Frontal cortex (tissue), 4 donors: ENCODE data around the gene TACR1. TPM values are rescaled to one million over a fixed set of nuclear protein-coding genes. Genes with fewer than 3 reads are reported as not detected.
"Not testable (repeated sequence)": the region's sequence is repeated elsewhere in the genome, so short reads cannot be mapped to it uniquely, and the experiment has no call there.

Source experiments
- DNase-seq, 2 donors: peaks; one replicate each; pipeline ENCODE4 v3.0.0; 2012; ENCODE audit warnings: low spot score in 2 of 2
- FAIRE-seq: peaks from 2 replicates; lab custom pipeline; 2012; peaks lifted over from hg19 to GRCh38; lab: Jason Lieb, UNC
- total RNA-seq: library from RNA; depleted of rRNA; stranded (reverse); fragments of >200 nt; gene quantifications from one replicate; pipeline ENCODE4 v1.2.3, GENCODE V29; 2014
- donor health status: control.
- donor health status: control.
- donor health status: control.

The TACR1 gene
- total RNA-seq, 1 donor from 2014 or later, result 1.2 TPM

DNA sequence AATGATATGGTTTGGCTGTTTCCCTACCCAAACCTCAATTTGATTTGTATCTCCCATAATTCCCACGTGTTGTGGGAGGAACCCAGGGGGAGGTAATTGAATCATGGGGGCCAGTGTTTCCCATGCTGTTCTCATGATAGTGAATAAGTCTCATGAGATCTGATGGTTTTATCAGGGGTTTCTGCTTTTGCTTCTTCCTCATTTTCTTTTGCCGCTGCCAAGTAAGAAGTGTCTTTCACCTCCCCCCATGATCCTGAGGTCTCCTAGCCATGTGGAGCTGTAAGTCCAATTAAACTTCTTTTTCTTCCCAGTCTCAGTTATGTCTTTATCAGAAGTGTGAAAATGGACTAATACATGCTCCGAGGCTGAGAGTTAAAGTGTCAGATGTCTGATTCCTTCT, 47.1 kb downstream of the TACR1 start:
- DNase-seq, FAIRE-seq: not testable (repeated sequence)

DNA sequence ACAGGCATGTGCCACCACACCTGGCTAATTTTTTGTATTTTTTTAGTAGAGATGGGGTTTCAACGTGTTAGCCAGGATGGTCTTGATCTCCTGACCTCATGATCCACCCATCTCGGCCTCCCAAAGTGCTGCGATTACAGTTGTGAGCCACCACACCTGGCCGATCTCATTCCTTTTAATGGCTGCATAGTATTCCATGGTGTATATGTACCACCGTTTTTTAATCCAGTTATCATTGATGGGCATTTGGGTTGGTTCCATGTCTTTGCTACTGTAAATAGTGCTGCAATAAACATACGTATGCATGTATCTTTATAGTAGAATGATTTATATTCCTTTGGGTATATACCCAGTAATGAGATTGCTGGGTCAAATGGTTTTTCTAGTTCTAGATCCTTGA, 51.4 kb downstream of the TACR1 start:
- not testable (repeated sequence) for FAIRE-seq, DNase-seq

DNA sequence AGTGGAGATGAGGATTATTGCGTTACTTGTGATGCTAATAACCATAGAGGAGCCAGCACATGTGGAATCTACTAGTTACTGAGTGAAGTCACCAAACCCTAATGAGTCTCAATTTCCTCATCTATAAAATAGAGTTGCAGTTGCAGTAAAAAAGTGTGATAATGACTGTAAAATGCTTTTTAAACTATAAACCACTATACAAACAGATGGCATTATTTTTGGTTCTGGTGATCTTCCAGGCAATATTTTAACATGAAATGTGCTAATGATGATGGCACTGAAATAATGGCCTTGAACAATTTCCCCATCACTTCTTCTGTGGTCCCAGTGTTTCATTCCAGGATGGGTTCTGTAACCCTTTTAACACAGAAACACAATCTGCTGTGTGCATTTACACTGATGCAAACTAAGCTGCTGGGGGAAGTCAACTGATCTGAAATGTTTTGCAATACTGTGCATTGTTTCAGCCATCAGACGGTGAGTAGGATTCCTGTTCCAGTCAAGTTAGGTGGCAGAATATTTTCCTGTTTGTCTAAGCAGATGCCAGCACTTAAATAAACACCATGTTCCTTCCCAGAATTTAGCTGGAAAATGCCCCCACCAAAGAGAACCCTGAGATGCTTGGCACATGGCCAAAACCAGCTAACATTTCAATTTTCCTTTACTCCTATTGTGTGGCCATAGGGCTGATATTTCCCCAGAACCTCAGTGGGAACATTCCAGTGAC, 52.6 kb downstream of the TACR1 start:
- DNase-seq (no peak), FAIRE-seq (no peak)

DNA sequence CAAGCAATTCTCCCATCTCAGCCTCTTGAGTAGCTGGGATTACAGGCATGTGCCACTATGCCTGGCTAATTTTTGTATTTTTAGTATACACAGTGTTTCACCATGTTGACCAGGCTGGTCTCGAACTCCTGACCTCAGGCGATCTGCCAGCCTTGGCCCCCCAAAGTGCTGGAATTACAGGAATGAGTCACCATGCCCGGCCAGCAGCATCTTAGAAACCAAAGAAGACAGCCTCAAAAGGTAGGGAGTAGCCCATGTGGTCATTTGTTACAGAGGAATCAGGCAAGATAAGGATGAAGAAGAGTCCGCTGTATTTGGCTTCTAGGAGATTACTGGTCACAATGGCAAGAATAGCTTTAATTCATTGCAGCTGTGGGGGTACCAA, 53.1 kb downstream of the TACR1 start:
- DNase-seq, FAIRE-seq: not testable (repeated sequence)

DNA sequence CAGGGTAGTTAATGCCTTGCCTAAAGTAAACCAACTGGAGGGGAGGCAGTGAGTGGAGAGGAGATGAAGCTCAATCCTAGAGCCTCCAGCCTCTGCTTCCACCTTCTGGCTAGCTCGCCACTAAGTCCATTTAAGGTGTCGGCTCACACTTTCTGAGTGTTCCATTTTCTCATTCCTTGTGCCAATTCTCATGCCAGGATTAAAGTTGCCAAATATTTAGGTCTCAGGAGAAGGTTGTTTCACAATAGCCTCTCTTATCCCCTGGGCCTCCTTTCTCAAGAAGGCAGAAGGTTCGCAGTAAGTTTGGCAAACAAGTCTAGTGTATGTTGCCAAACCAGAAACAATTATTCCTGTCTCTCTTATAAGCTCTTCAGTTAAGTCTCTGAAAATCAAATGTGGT, 57.2 kb downstream of the TACR1 start:
- FAIRE-seq (no peak), DNase-seq (no peak)

DNA sequence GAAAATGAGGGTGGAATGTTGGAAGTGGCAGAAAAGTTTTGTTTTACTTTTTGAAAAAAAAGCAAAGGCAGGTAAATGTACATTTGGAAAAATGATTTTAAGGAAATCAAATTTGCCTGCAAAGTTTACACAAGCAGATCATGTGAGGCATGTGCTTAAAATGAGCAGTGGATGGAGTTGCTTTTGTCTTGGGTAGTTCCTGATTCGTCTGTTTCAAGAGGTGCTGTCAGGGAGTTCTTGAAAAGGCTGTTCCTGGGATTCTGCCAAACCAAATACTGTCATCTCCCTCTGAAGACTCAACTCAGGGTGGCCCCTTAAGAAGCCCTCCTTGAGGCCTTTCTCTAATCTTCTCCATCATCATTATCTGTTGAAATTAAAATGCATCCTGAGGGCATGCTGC, 59.0 kb downstream of the TACR1 start:
- DNase-seq, result no peak
- no peak for FAIRE-seq

DNA sequence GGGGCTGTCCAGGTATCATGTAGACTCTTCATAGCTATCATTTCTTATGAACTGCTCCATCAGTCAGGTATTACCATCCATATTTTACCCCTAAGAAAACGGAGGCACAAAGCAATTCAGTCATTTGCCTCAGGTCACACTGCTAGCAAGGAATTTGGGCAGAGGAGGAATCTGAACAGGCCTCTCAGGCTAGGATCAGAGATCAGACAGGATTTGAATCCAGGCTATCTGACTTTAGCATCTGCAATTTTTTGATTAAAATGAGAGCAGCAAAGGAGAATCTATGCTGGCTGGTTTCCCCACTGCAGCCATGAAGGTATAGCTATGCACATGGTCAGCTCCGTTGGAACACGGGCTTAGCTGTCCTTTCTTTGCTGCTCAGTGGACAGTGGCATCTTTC, 60.1 kb downstream of the TACR1 start:
- DNase-seq (no peak), FAIRE-seq (no peak)

DNA sequence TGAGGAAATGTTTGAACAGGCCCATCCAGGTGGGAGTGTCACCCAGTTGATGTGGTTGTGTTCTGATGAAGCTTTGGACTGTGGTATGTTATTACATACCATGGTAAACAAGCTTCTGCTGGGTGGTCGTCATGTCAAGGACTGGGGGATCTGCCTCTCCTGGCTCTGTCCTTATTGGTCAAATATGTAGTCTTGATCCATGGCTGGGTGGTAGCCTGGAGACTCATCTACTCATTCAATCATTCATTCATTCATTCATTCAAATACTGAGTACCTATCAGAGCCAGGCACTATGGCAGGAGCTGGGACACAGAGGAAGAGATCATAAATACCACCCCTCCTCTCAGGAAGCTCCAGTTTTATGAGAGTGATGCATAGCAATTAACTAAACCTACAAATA, 60.8 kb downstream of the TACR1 start:
- no peak for DNase-seq
- no peak for FAIRE-seq

DNA sequence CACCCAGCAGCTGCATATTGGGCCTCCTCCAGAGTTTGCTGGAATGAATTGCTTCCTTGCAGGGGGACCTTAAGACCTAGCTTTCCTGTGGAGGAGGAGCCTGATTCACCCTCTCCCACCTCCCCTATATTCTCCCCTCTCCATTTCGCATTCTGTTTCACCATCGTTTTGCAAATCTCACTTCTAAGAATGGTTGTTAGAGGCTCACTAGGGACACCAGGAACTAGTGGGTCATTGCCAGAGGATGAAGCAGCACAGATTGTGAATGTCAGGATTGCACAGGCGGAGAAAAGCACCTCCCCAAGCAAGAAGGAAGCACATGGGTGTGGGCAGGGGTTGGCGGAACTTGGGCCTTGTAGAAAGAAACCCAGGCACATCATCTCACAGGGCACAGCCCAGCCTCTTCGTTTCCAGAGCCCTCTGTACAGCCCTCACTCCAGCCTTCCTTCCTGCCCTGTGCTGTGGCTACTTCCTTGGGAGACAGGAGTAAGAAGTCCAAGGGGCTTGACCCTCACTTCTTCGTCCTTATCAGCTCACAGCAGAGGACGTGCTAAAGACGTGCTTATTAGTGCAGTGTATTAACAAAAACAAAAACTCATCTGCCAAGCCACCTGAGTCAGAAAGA, 63.4 kb downstream of the TACR1 start:
- DNase-seq, result no peak
- FAIRE-seq, result no peak

DNA sequence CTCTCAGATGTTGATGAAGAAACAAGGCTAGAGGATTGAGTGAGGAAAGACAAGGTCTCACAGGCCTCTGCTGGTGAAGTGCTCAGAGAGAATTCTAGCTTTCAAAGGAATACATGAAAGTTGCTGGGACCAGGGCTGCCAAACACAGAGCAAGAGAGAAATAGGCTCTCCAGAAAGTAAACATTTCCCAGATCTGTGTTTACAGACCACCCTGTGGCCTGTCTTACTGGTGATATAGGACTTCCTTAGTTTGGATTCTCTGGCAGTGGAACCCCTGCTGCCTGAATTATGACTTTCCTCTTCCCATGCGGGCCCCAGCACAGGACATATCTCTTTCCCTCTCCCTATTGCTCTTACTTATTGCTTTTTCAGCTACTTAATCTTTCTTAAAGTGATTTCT, 64.5 kb downstream of the TACR1 start:
- no peak for FAIRE-seq
- DNase-seq, result no peak

DNA sequence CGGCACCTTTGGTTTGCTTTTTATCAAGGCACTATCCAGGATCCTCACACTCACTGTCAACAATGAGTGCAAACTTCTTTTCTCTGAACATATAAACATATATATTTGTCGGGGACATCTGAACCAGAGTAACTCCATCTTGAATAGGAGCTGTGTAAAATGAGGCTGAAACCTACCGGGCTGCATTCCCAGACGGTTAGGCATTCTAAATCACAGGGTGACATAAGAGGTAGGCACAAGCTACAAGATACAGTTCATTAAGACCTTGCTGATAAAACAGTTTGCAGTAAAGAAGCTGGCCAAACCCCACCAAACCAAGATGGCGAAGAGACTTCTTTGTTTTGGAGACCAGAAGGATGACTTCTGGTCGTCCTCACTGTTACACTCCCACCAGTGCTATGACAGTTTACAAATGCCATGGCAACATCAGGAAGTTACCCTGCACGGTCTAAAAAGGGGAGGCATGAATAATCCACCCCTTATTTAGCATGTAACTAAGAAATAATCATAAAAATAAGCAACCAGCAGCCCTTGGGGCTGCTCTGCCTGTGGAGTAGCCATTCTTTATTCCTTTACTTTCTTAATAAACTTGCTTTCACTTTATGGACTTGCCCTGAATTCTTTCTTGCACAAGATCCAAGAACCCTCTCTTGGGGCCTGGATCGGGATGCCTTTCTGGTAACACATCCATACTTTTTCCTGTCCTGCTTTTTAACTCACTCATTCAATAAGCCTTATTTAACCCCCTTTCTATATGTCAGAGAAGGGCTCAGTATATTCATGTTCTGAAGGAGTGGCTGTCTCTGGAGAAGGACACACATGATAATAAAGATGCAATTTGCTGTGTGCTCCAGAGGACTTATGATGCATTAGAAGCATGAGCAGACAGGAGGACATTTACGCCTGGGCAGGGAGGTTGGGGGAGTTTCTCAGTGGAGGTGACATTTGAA, 65.4 kb downstream of the TACR1 start:
- DNase-seq (no peak), FAIRE-seq (no peak)

DNA sequence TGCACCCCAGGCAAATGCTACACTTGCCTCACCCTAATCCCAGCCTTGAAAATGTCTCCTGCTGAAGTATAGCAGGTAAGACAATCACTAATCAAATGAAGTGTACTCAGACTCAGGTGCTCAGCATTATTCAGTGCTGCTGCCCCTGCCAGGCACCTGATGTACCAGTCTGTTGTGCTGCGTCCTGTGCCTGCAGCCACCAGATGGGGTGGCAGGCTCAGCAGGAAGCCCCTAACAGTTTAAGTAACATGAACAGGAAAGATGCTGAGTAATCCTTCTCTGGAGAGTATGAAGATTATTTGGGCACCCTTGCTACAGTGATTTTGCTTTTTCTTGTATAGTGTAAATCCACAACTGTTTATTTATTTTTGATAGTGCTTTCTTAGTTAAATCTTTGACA, 69.1 kb downstream of the TACR1 start:
- FAIRE-seq, result no peak
- DNase-seq, result no peak

DNA sequence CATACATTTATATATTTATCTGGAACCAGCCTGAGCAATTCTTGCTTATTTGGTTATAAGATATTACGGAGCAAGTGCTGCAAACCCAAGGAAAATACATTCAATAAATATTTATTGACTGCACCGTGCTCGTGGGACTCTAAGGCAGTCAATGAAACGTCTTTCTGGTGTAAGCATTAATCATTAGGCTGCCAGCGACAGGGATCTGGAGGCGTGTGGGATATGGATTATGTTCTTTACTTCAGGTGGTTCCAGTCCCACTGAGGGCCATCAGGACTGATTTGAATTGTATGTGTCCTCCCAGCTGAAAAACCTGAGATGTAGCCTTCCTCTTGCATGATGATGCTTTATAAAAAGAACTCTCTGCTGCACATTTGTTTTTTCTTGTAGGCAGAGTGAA, 75.4 kb downstream of the TACR1 start:
- no peak for DNase-seq
- no peak for FAIRE-seq

DNA sequence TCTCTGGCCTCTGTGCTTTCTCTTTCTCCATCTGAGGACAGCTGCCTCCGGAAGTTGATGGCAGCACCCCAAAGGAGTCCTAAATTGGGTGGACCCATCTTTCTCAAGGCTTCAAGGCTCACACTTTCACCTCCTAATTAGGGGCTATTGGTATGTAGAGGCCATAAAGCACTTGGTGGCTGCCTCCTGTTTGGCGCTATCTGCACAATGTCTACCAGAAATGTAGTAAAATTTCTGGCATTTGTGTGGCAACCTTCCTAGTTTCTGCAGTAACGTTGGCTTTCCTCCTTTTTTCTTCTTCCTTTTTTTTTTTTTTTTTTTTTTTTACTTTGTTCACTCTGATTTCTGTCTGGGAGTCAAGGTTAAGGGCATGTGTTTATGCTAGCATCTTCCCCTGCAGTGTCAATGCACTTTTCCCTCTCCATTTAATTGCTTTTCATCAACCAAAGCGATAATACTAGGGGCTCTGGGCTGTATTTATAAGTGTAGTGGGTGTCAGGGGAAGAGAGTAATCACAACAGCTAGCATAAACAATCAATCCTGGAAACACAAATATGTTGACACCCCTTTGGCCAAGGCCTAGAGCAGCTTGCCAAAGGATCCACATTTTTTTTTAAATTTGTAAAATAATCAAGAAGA, 86.0 kb downstream of the TACR1 start:
- FAIRE-seq (no peak), DNase-seq (no peak)

DNA sequence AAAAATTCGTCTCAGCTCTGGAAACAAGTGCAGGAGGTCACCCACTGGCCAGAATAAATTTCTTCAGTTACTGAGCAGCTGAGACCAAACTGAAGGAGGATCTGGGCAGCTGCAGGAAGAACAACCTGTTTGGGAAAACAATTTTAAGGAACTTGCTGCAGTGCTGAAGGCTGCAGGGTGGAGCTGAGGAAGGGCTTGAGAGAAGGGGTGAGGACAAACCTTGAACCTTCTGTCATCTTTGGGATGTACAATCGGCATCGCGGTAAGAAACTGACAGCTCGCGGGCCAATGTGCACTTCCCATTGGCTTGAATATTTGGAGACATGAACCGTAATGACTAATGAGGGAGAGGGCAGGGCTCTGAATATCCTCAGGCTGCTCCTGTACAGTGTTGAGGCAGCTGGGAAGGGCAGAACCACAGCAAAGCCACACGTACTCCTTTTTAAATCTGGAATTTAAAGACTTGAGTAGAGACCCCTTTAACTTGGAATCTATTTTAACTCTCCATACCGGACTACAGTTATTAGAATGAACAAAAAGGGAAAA, 90.3 kb downstream of the TACR1 start:
- DNase-seq, result no peak
- FAIRE-seq, result no peak

DNA sequence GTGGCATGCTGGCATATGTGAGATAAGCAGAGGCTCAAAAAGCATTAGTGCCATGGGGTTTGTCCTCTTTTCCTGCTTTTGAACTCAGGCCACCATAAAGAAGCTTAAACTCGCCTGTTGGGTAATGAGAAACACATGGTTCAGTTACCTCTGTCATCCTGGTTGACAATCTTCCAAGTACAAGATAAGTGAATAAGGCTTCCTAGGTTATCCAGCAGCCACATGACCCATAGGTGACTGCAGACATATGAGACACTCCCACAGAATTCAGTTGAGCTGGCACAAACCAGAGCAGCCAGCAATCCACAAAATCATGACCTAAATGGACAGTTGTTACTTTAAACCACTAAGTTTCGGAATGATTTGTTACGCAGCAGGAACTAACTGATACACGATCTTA, 97.3 kb downstream of the TACR1 start:
- no peak for FAIRE-seq

DNA sequence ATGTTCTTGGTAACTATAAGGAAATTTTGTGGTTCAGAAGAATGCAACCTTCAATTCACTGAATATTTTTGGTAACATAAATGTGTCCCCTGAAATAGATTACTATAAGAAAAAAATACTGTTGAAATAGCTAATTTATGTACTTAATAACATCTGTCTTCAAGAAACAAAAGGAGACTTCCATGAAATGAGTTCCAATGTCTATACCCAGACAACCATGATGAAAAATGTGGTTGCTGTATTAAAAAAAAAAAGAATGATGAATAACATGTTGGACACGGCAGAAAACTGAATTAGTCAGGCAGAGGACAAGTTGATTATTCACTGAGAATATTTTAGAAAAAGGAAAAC, 98.5 kb downstream of the TACR1 start:
- DNase-seq, result no peak

More for the DNA sequence above, 97.3 kb downstream of the TACR1 start:
- no peak for DNase-seq

DNA sequence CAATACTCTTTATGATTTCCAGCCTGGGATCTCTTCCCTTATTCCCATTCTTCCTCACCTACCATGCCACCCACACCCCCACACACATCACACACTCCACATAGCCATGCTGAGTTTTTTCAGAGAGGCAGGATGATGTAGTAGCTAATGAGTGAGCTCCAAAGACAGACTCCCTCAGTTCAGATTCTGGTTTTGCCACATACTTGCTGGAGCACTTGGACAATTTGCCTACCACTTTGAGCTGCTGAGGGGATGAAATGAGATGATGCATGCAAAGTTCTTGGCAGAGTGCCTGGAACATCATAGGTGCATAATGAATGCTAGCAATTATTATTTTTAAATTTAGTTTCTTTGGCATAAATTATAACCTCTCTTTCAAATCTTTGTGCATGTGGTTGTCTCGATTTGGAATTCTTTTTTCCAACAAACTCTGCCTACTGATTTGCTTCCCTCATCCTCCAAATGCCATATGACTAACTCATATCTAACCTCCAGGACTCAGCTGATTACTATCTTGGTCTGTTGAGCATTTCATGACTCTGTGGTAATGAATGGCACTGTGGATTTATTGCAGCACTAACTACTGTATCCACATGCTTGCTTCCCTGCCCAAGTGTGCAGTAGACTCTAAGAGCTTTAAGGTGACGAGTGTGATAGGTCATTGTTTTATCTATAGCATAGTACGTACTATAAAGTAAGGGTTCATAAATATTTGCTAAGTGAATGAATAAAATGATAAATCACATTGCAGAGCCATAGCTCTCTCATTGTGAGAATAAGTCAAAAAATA, 99.1 kb downstream of the TACR1 start:
- FAIRE-seq (no peak), DNase-seq (no peak)

More for the DNA sequence above, 98.5 kb downstream of the TACR1 start:
- FAIRE-seq, result no peak

DNA sequence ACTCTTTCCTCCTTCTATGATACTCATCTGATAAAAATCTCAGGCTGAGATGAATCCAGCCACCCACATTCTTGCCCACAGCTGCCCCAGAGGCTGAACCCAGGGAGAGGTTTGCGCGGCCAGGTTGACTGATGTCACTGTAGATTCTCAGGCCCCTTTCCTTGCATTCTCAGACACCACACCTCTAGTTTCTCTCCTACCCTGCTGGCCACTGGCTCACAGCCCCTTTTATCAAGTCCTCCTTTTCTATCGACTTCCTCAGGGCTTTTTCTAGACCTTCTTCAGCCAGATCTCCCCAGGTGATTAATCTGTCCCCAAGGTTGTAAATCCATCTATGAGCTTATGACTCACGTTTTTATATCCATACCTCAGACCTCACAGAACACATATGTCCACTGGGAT, 99.8 kb downstream of the TACR1 start:
- no peak for DNase-seq
- no peak for FAIRE-seq
